Measurements from ENCODE around the gene MSI2. TPM values are rescaled to one million over a fixed set of nuclear protein-coding genes. Genes with fewer than 3 reads are reported as not detected.

MSI2 gene
- total RNA-seq, 2 donors from 2014 or later = 30.1 to 41.1 TPM

DNA sequence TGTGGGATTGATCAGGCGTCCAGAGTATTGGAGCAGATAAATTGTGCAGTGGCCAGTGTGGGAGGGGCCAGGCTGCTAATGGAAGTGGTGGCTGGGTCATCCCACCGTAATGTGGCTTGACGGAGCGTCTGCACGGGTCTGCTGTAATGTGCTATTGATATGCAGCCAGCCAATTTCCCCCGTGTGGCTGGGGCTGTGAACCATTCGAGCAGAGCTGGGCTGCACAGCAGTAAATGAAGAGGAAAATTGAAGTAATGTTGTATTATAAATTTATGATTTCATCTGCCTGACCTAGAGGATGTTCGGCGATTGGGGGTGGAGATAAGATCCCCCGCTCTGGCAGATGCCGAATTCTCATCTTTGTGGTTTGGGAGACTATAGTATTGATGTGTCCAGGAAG lies 367.3 kb downstream of the MSI2 start:
- Histone ChIP-seq H3K4me1 (peaks cover 0 to 46% of the 10 kb centered on the region in 2 donors), H3K36me3 (no peaks in the 10 kb centered on the region), H3K9me3 (no peaks in the 10 kb centered on the region), H3K4me3 (no peak overlapping the region), H3K27me3 (no peaks in the 10 kb centered on the region), H3K27ac (peak overlapping the region in 1 of 2 donors; percentile 60)
- DNase-seq (ENCODE audit: low spot score) = no peak
- TF ChIP-seq, protein P1, sequence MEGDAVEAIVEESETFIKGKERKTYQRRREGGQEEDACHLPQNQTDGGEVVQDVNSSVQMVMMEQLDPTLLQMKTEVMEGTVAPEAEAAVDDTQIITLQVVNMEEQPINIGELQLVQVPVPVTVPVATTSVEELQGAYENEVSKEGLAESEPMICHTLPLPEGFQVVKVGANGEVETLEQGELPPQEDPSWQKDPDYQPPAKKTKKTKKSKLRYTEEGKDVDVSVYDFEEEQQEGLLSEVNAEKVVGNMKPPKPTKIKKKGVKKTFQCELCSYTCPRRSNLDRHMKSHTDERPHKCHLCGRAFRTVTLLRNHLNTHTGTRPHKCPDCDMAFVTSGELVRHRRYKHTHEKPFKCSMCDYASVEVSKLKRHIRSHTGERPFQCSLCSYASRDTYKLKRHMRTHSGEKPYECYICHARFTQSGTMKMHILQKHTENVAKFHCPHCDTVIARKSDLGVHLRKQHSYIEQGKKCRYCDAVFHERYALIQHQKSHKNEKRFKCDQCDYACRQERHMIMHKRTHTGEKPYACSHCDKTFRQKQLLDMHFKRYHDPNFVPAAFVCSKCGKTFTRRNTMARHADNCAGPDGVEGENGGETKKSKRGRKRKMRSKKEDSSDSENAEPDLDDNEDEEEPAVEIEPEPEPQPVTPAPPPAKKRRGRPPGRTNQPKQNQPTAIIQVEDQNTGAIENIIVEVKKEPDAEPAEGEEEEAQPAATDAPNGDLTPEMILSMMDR (IDR thresholded peaks at IDR 0.05) = no peak

DNA sequence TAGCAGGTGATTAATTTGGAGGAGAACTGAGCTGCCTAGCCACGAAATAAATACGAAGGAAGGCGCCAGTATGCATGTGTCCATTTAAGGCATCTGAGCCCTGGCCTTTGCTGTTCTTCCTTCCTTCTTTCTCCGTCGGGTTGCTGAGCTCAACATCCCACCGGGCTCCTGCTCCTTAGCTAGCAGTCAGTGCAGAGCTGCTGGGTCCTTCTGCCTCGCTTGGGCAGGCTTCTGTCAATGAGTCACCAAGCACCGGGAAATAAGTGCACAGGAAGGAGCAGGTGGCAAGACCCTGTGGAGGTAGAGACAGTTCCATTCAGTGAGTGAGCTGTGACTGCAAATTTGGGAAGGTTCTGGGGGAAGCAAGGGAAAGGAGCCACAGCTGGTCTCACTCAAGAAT lies 368.1 kb downstream of the MSI2 start:
- Histone ChIP-seq H3K27ac (no peak overlapping the region), H3K27me3 (no peaks in the 10 kb centered on the region), H3K4me3 (no peak overlapping the region), H3K36me3 (no peaks in the 10 kb centered on the region), H3K9me3 (no peaks in the 10 kb centered on the region), H3K4me1 (peaks cover 0 to 46% of the 10 kb centered on the region in 2 donors)
- TF ChIP-seq, protein P1 (IDR thresholded peaks at IDR 0.05) = no peak
- no peak for DNase-seq (ENCODE audit: low spot score)

DNA sequence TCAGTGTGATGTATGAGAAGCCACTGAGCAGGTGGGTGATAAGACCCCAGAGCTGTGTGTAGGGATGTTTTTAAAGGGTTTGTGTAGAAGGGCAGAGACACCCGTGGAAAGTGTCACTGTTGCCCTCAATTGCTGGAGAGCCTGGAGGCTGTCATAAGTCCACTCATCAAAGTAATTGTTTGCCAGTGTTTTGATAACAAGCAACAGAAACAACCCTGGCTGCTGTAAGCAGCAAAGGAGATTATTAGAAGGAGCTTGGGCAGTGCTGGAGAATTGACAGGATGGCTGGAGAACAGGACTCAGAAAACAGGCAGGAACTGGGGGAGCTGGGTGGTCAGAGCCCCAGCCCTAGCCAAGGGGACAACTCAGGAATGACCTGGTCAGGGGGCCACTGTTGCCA lies 369.2 kb downstream of the MSI2 start:
- no peak for DNase-seq (ENCODE audit: low spot score)
- TF ChIP-seq, protein P1 (IDR thresholded peaks at IDR 0.05) = no peak
- H3K4me3 ChIP-seq = no peak overlapping the region
- no peaks in the 10 kb centered on the region for H3K9me3 ChIP-seq
- no peaks in the 10 kb centered on the region for H3K36me3 ChIP-seq
- no peaks in the 10 kb centered on the region for H3K27me3 ChIP-seq
- H3K4me1 ChIP-seq = peaks cover 0 to 46% of the 10 kb centered on the region in 2 donors
- H3K27ac ChIP-seq = peak overlapping the region; percentile 68 to 70

DNA sequence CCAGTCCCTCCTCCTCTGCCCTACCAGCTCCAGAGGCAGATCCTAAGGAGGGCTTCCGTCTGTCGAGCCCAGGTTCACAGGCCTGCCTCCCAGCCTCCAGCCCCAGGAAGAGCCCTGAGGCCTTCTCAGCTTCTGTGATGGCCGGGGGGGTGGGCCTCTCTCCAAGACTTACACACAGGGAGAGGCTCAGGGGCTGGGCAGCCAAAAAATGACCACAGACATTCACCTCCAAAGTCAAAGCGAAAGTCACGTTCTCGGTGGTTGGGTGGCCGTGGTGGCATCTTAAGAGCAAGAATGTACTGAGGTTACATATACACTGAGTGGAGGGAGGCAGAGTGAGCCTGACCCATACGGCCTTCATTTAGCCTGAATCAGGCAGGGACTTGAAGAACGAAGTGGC lies 369.6 kb downstream of the MSI2 start:
- Histone ChIP-seq H3K36me3 (no peaks in the 10 kb centered on the region), H3K4me1 (peaks cover 0 to 46% of the 10 kb centered on the region in 2 donors), H3K27me3 (no peaks in the 10 kb centered on the region), H3K27ac (peak overlapping the region; percentile 68 to 70), H3K9me3 (no peaks in the 10 kb centered on the region), H3K4me3 (no peak overlapping the region)
- TF ChIP-seq, protein P1 (IDR thresholded peaks at IDR 0.05) = no peak
- DNase-seq (ENCODE audit: low spot score) = no peak

DNA sequence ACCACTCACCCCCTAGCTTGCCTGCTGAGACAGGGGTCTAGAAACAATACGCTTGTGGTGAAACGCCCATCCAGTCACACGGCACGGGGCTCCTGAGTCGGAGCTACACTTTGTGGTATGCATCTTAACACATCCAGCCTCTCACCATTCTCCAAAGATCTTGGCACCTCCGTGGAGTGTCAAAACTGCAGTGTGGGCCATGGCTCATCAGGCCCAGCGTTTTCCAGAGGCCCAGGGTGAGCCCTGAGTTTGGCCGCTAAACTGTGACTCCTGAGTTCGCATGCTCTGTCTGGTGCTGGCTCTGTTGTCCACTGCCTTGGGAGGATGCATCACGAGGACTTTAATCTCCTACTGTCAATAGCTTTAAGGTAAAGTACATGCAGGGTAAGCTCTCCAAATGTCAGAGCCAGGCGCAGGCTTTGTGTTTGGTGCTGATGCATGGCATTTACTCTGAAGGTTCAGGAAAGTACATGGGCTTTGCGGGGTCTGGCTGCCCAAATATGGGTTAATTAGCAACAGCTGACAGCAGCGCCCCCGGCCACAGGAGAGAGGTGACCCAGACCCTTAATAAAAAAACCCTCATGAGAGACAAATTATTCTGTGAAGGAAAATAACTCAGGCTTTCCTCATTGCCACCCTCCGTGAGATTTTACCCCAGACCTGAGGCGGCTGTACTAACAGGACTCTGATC lies 370.3 kb downstream of the MSI2 start:
- H3K4me1 ChIP-seq = peaks cover 0 to 46% of the 10 kb centered on the region in 2 donors
- H3K4me3 ChIP-seq = no peak overlapping the region
- no peaks in the 10 kb centered on the region for H3K9me3 ChIP-seq
- TF ChIP-seq, protein P1 (IDR thresholded peaks at IDR 0.05) = no peak
- H3K27me3 ChIP-seq = no peaks in the 10 kb centered on the region
- DNase-seq (ENCODE audit: low spot score) = no peak
- peak overlapping the region; percentile 68 to 70 for H3K27ac ChIP-seq
- H3K36me3 ChIP-seq = no peaks in the 10 kb centered on the region

DNA sequence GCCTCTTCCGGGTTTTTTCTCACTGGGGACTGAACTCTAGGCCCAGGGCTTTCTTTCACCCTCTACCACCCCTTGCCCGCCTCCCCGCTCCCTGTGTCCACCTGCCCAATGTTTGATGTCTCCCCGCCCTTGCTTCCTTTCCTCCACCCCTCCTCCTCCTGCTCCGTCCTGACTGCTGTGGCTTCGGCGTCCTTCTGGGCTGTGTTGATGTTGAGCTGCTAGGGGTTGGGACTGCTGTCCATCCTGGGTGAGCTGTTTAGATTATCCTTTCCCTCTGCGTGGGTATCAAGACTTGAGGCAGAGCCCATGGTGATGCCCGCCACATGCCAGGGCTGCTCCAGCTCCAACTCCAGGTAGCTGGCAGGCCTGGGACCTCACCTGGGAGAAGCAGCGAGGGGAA lies 371.3 kb downstream of the MSI2 start:
- TF ChIP-seq, protein P1 (IDR thresholded peaks at IDR 0.05) = no peak
- no peaks in the 10 kb centered on the region for H3K36me3 ChIP-seq
- peak overlapping the region; percentile 68 to 70 for H3K27ac ChIP-seq
- no peak overlapping the region for H3K4me3 ChIP-seq
- peaks cover 0 to 42% of the 10 kb centered on the region in 2 donors for H3K4me1 ChIP-seq
- no peak for DNase-seq (ENCODE audit: low spot score)
- H3K27me3 ChIP-seq = no peaks in the 10 kb centered on the region
- no peaks in the 10 kb centered on the region for H3K9me3 ChIP-seq

Measured in right atrium auricular region (tissue), 2 donors.